Loucy (cell line): ENCODE data around the gene ZNF511.

Experiments used
- EZH2phosphoT487 ChIP-seq: fragments of 200-600 bp; IDR thresholded peaks from 2 replicates; pipeline ENCODE4 v1.6.1; 2018; ENCODE audit warnings: antibody characterized with exemption, mild to moderate bottlenecking, moderate library complexity, borderline replicate concordance
- TF ChIP-seq, protein P1 (sequence below): fragments of 200-600 bp; sonication (generic); conservative IDR thresholded peaks from 2 replicates; pipeline ENCODE4 v1.5.1; 2014; ENCODE audit warnings: mild to moderate bottlenecking, antibody characterized with exemption, low read length

DNA sequence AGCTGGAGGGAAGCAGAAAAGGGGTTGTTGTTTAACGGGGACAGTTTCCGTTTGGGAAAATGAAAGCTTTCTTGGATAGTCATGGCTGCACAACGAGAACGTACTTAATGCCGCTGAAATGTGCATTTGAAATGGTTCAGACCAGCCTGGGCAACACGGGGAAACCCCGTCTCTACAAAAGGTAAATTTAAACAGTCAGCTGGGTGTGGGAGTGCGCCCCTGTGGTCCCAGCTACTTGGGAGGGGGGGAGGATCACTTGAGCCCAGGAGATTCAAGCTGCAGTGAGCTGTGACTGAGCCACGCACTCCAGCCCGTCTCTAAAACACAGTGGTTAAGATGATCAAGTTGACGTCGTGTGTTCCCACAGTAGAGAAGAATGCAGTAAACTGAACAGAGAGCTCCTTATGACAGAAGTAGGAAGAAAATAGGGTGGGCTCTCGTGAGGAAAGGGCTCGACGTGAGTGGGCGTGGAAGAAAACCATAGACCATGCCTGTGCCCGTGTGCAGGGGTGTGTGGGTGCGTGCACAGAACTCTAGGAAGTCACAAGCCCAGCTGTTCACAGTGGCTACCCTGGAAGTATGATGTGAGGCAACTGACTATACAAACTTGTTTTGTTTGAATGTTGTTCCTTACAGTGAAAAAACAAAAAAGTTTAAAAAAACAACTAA, 53.2 kb downstream of the ZNF511 start:
- TF ChIP-seq, protein P1, sequence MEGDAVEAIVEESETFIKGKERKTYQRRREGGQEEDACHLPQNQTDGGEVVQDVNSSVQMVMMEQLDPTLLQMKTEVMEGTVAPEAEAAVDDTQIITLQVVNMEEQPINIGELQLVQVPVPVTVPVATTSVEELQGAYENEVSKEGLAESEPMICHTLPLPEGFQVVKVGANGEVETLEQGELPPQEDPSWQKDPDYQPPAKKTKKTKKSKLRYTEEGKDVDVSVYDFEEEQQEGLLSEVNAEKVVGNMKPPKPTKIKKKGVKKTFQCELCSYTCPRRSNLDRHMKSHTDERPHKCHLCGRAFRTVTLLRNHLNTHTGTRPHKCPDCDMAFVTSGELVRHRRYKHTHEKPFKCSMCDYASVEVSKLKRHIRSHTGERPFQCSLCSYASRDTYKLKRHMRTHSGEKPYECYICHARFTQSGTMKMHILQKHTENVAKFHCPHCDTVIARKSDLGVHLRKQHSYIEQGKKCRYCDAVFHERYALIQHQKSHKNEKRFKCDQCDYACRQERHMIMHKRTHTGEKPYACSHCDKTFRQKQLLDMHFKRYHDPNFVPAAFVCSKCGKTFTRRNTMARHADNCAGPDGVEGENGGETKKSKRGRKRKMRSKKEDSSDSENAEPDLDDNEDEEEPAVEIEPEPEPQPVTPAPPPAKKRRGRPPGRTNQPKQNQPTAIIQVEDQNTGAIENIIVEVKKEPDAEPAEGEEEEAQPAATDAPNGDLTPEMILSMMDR, result no peak
- no peak for TF ChIP-seq EZH2phosphoT487
